SU-DHL-6 (cell line): ENCODE data around the gene EPM2AIP1.

Experiments used
- H2AFZ ChIP-seq: fragments of 200-600 bp; sonication (generic); 2 replicates; pipeline ENCODE4 v1.6.1; 2014; ENCODE audit warnings: low read depth, mild to moderate bottlenecking, moderate library complexity, mixed read lengths, antibody characterized with exemption, low read length; ENCODE audit not compliant: severe bottlenecking
- H3F3A ChIP-seq: fragments of 200-600 bp; shearing (Covaris generic); 2 replicates; pipeline ENCODE4 v1.6.0; 2016; ENCODE audit warnings: antibody characterized with exemption, mild to moderate bottlenecking; ENCODE audit not compliant: insufficient read depth
- H3K27ac ChIP-seq: fragments of 200-600 bp; sonication (generic); 2 replicates; pipeline ENCODE4 v1.5.1; 2016; ENCODE audit warnings: low read depth, mild to moderate bottlenecking, low read length, moderate library complexity, mixed read lengths
- H3K27me3 ChIP-seq: fragments of 200-600 bp; sonication (generic), shearing (Covaris generic); 2 replicates; pipeline ENCODE4 v1.6.0; 2014; ENCODE audit warnings: mild to moderate bottlenecking, low read length
- H3K36me3 ChIP-seq: fragments of 200-600 bp; sonication (generic); 2 replicates; pipeline ENCODE4 v1.6.1; 2014; ENCODE audit warnings: mild to moderate bottlenecking, low read length, mixed read lengths
- H3K4me2 ChIP-seq: fragments of 300-600, 200-600 bp; shearing (Covaris generic), sonication (generic); 2 replicates; pipeline ENCODE4 v1.6.0; 2014; ENCODE audit warnings: low read length, low read depth, mild to moderate bottlenecking; ENCODE audit not compliant: poor library complexity, severe bottlenecking
- H3K4me3 ChIP-seq: fragments of 200-600 bp; sonication (generic); 2 replicates; pipeline ENCODE4 v1.5.1; 2014; ENCODE audit warnings: antibody characterized with exemption, low read length, mild to moderate bottlenecking, mixed read lengths; ENCODE audit not compliant: insufficient read depth, poor library complexity, severe bottlenecking
- H3K79me2 ChIP-seq: fragments of 200-600 bp; sonication (generic); 2 replicates; pipeline ENCODE4 v1.6.1; 2014; ENCODE audit warnings: mild to moderate bottlenecking, low read length, moderate library complexity; ENCODE audit not compliant: insufficient read depth
- H3K9ac ChIP-seq: fragments of 200-600 bp; sonication (generic); 2 replicates; pipeline ENCODE4 v1.7.0; 2014; ENCODE audit warnings: mild to moderate bottlenecking, low read length
- H3K9me2 ChIP-seq: fragments of 200-600 bp; sonication (generic); replicated peaks from 2 replicates; pipeline ENCODE4 v1.6.1; 2014; ENCODE audit warnings: low read length; ENCODE audit not compliant: insufficient read depth
- H3K9me3 ChIP-seq: fragments of 200-600 bp; sonication (generic); 2 replicates; pipeline ENCODE4 v1.6.1; 2014; ENCODE audit warnings: low read length, mixed read lengths; ENCODE audit not compliant: insufficient read depth
- H4K20me1 ChIP-seq: fragments of 200-600 bp; sonication (generic); 2 replicates; pipeline ENCODE4 v1.6.1; 2014; ENCODE audit warnings: low read depth, mild to moderate bottlenecking, antibody characterized with exemption, low read length, moderate library complexity, mixed read lengths
- EZH2phosphoT487 ChIP-seq: fragments of 200-600 bp; sonication (generic), shearing (Covaris generic); conservative IDR thresholded peaks from 2 replicates; pipeline ENCODE4 v1.6.1; 2018; ENCODE audit warnings: mild to moderate bottlenecking, antibody characterized with exemption, low read length, moderate library complexity, mixed read lengths
- TF ChIP-seq, protein P1 (sequence below): fragments of 200-600 bp; sonication (generic); IDR thresholded peaks from one replicate; pipeline ENCODE4 v1.5.1; 2017; ENCODE audit warnings: antibody characterized with exemption, mild to moderate bottlenecking, low read length, moderate library complexity; ENCODE audit not compliant: insufficient read depth, poor library complexity, severe bottlenecking

The EPM2AIP1 gene

GRCh38 chr3:36989568-36989967 lies 3.4 kb downstream of the EPM2AIP1 start:
- H3K79me2 ChIP-seq, result peaks cover 60% of the 10 kb centered on the region
- H2AFZ ChIP-seq, result no peak overlapping the region
- peaks cover 45% of the 10 kb centered on the region for H3K36me3 ChIP-seq
- TF ChIP-seq, protein P1, sequence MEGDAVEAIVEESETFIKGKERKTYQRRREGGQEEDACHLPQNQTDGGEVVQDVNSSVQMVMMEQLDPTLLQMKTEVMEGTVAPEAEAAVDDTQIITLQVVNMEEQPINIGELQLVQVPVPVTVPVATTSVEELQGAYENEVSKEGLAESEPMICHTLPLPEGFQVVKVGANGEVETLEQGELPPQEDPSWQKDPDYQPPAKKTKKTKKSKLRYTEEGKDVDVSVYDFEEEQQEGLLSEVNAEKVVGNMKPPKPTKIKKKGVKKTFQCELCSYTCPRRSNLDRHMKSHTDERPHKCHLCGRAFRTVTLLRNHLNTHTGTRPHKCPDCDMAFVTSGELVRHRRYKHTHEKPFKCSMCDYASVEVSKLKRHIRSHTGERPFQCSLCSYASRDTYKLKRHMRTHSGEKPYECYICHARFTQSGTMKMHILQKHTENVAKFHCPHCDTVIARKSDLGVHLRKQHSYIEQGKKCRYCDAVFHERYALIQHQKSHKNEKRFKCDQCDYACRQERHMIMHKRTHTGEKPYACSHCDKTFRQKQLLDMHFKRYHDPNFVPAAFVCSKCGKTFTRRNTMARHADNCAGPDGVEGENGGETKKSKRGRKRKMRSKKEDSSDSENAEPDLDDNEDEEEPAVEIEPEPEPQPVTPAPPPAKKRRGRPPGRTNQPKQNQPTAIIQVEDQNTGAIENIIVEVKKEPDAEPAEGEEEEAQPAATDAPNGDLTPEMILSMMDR, result no peak
- no peak for TF ChIP-seq EZH2phosphoT487
- no peaks in the 10 kb centered on the region for H3K9me2 ChIP-seq
- H3K9ac ChIP-seq, result peak overlapping the region; percentile 78
- H4K20me1 ChIP-seq, result peaks cover 13% of the 10 kb centered on the region
- no peaks in the 10 kb centered on the region for H3K27me3 ChIP-seq
- 0 out of 2 replicates have a peak overlapping the region, but pooled peaks have one; percentile 1 for H3K27ac ChIP-seq
- 0 out of 2 replicates have a peak, but pooled peaks cover 11% of the 10 kb centered on the region for H3F3A ChIP-seq
- H3K9me3 ChIP-seq, result no peaks in the 10 kb centered on the region
- peak overlapping the region; percentile 78 for H3K4me3 ChIP-seq
- H3K4me2 ChIP-seq, result peak overlapping the region; percentile 94

DNA sequence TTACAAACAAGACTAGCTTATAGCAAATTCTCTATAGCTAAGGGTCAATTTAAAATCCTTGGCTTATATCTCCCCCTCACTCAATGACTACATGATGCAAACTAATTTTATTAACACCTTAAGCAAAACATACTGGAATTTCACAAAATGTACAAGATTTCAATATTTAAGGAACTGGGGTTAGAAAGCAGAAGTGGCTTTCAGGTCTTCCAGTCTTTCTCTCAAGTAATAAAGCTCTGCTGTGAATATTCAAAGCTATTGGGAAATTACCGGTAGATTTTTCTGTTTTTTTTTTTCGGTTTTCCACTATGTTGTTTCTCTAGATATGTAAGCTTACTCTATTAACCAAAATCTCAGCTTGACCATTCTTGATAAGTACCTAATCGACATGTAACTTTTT lies 3.9 kb downstream of the EPM2AIP1 start:
- peak overlapping the region; percentile 78 for H3K9ac ChIP-seq
- peaks cover 13% of the 10 kb centered on the region for H4K20me1 ChIP-seq
- H3F3A ChIP-seq, result 0 out of 2 replicates have a peak, but pooled peaks cover 11% of the 10 kb centered on the region
- peaks cover 55% of the 10 kb centered on the region for H3K79me2 ChIP-seq
- no peaks in the 10 kb centered on the region for H3K9me3 ChIP-seq
- peak overlapping the region; percentile 78 for H3K4me3 ChIP-seq
- no peak for TF ChIP-seq EZH2phosphoT487
- TF ChIP-seq, protein P1, result no peak
- peak overlapping the region; percentile 94 for H3K4me2 ChIP-seq
- no peak overlapping the region for H3K27ac ChIP-seq
- no peak overlapping the region for H2AFZ ChIP-seq
- no peaks in the 10 kb centered on the region for H3K27me3 ChIP-seq
- peaks cover 48% of the 10 kb centered on the region for H3K36me3 ChIP-seq
- H3K9me2 ChIP-seq, result no peaks in the 10 kb centered on the region

GRCh38 chr3:36988356-36988755 lies 4.6 kb downstream of the EPM2AIP1 start:
- Histone ChIP-seq H3K79me2 (peaks cover 51% of the 10 kb centered on the region), H3K4me2 (peak overlapping the region; percentile 94), H3K36me3 (peaks cover 49% of the 10 kb centered on the region), H3K9me3 (no peaks in the 10 kb centered on the region), H3F3A (0 out of 2 replicates have a peak, but pooled peaks cover 11% of the 10 kb centered on the region), H3K9me2 (no peaks in the 10 kb centered on the region), H4K20me1 (peaks cover 13% of the 10 kb centered on the region), H3K27ac (no peak overlapping the region), H3K9ac (no peak overlapping the region), H3K4me3 (no peak overlapping the region), H3K27me3 (no peaks in the 10 kb centered on the region), H2AFZ (no peak overlapping the region)
- TF ChIP-seq, protein P1, result no peak
- TF ChIP-seq EZH2phosphoT487, result no peak
